ENCODE results near the gene TMEM145.
"Not testable (repeated sequence)": the region's sequence is repeated elsewhere in the genome, so short reads cannot be mapped to it uniquely, and the experiment has no call there.

Gene TMEM145

GRCh38 chr19:42312370-42312769 lies 739 bp upstream of the TMEM145 start:
- in situ Hi-C loops (cut with MboI; ENCODE audit: low sequenced_read_pairs) = loop anchor here (10.0 kb wide), 1 partner anchor 178 kb away; the partner anchor contains the start of gene POU2F2

GRCh38 chr19:42313840-42314755 lies 989 bp downstream of the TMEM145 start:
- in situ Hi-C loops (cut with MboI; ENCODE audit: low sequenced_read_pairs) = loop anchor here (10.0 kb wide), 1 partner anchor 179 kb away; the partner anchor contains the start of gene POU2F2

- in situ Hi-C loops (cut with MboI; ENCODE audit: low sequenced_read_pairs) = loop anchor here (10.0 kb wide), 1 partner anchor 180 kb away; the partner anchor contains the start of gene POU2F2
Measured at GRCh38 chr19:42315024-42315423, 1.9 kb downstream of the TMEM145 start.

- in situ Hi-C loops (cut with MboI; ENCODE audit: low sequenced_read_pairs) = loop anchor here (10.0 kb wide), 1 partner anchor 182 kb away; the partner anchor contains the start of gene POU2F2
Measured at GRCh38 chr19:42316223-42317211, 3.4 kb downstream of the TMEM145 start.

- in situ Hi-C loops (cut with MboI; ENCODE audit: low sequenced_read_pairs) = loop anchor here (10.0 kb wide), 1 partner anchor 183 kb away; the partner anchor contains the start of gene POU2F2
Measured at GRCh38 chr19:42317535-42317934, 4.4 kb downstream of the TMEM145 start.

GRCh38 chr19:42322305-42322704 lies 9.2 kb downstream of the TMEM145 start:
- in situ Hi-C loops (cut with MboI; ENCODE audit: low sequenced_read_pairs) = no loop called here

- in situ Hi-C loops (cut with MboI; ENCODE audit: low sequenced_read_pairs) = no loop called here
Measured at GRCh38 chr19:42323473-42323851, 10.4 kb downstream of the TMEM145 start.

- in situ Hi-C loops (cut with MboI; ENCODE audit: low sequenced_read_pairs) = no loop called here
Measured at GRCh38 chr19:42323852-42324654, 10.9 kb downstream of the TMEM145 start.

GRCh38 chr19:42324655-42325307 lies 11.7 kb downstream of the TMEM145 start:
- in situ Hi-C loops (cut with MboI; ENCODE audit: low sequenced_read_pairs) = no loop called here

- in situ Hi-C loops (cut with MboI; ENCODE audit: low sequenced_read_pairs) = no loop called here
Measured at GRCh38 chr19:42325308-42325895, 12.3 kb downstream of the TMEM145 start, which contains the start of gene MEGF8. Gene MEGF8 (plus strand): TSS chr19:42325635. CDS start chr19:42326244, 609 bp downstream.

GRCh38 chr19:42325896-42326771 lies 13.0 kb downstream of the TMEM145 start:
- in situ Hi-C loops (cut with MboI; ENCODE audit: low sequenced_read_pairs) = no loop called here

- in situ Hi-C loops (cut with MboI; ENCODE audit: low sequenced_read_pairs) = no loop called here
Measured at GRCh38 chr19:42326969-42327368, 13.9 kb downstream of the TMEM145 start.

- in situ Hi-C loops (cut with MboI; ENCODE audit: low sequenced_read_pairs) = no loop called here
Measured at GRCh38 chr19:42327381-42327780, 14.3 kb downstream of the TMEM145 start.

- in situ Hi-C loops (cut with MboI; ENCODE audit: low sequenced_read_pairs) = no loop called here
Measured at GRCh38 chr19:42328106-42328505, 15.0 kb downstream of the TMEM145 start.

- in situ Hi-C loops (cut with MboI; ENCODE audit: low sequenced_read_pairs) = no loop called here
Measured at GRCh38 chr19:42328854-42329253, 15.7 kb downstream of the TMEM145 start.

GRCh38 chr19:42330241-42330711 lies 17.2 kb downstream of the TMEM145 start:
- in situ Hi-C loops (cut with MboI; ENCODE audit: low sequenced_read_pairs) = no loop called here

- in situ Hi-C loops (cut with MboI; ENCODE audit: low sequenced_read_pairs) = not testable (repeated sequence)
Measured at GRCh38 chr19:42331333-42331732, 18.2 kb downstream of the TMEM145 start.

GRCh38 chr19:42332059-42332458 lies 18.9 kb downstream of the TMEM145 start:
- in situ Hi-C loops (cut with MboI; ENCODE audit: low sequenced_read_pairs) = no loop called here
